Immature natural killer cell (primary cell): ENCODE results near the gene FASN. TPM values are rescaled to one million over a fixed set of nuclear protein-coding genes. Genes with fewer than 3 reads are reported as not detected.
A peak's percentile ranks its signal among the peaks of the same experiment; 100 is the strongest.

Source experiments
- DNase-seq, 3 donors: peaks; one replicate each; pipeline ENCODE4 v3.0.0; 2022; ENCODE audit warnings: mixed read lengths in 1 of 3
- H3K27ac Mint-ChIP-seq, 6 donors: one replicate each; pipeline ENCODE4 v1.8.0; 2020; ENCODE audit warnings: mixed read lengths in 6 of 6, mild to moderate bottlenecking in 5 of 6, inconsistent platforms in 4 of 6, moderate library complexity in 3 of 6
- H3K27me3 Mint-ChIP-seq, 3 donors: one replicate each; pipeline ENCODE4 v1.8.0; 2020 to 2021; ENCODE audit warnings: low read depth in 3 of 3, mild to moderate bottlenecking in 3 of 3, mixed read lengths in 3 of 3, moderate library complexity in 3 of 3, inconsistent platforms in 1 of 3
- H3K36me3 Mint-ChIP-seq, 3 donors: one replicate each; pipeline ENCODE4 v1.8.0; 2020; ENCODE audit warnings: mixed read lengths in 3 of 3, inconsistent platforms in 2 of 3, mild to moderate bottlenecking in 2 of 3
- H3K4me1 Mint-ChIP-seq, 2 donors: one replicate each; pipeline ENCODE4 v1.8.0; 2020; ENCODE audit warnings: inconsistent platforms in 2 of 2, mild to moderate bottlenecking in 2 of 2, mixed read lengths in 2 of 2, moderate library complexity in 1 of 2
- H3K4me3 Mint-ChIP-seq, 5 donors: one replicate each; pipeline ENCODE4 v1.8.0; 2020; ENCODE audit warnings: mild to moderate bottlenecking in 5 of 5, mixed read lengths in 5 of 5, inconsistent platforms in 3 of 5, moderate library complexity in 3 of 5
- H3K9me3 Mint-ChIP-seq, 6 donors: one replicate each; pipeline ENCODE4 v1.8.0; 2020; ENCODE audit warnings: mild to moderate bottlenecking in 6 of 6, mixed read lengths in 6 of 6, inconsistent platforms in 4 of 6, moderate library complexity in 3 of 6
- polyA plus RNA-seq, 3 donors: library from polyadenylated mRNA; unstranded; fragments of 300-500 nt; fragmentation: Illumina TruSeq; gene quantifications; one replicate each; pipeline ENCODE4 v1.2.3, GENCODE V29; 2021

Gene FASN
- polyA plus RNA-seq, 3 donors from 2014 or later, result 0.10 to 2.7 (median 0.23) TPM

DNA sequence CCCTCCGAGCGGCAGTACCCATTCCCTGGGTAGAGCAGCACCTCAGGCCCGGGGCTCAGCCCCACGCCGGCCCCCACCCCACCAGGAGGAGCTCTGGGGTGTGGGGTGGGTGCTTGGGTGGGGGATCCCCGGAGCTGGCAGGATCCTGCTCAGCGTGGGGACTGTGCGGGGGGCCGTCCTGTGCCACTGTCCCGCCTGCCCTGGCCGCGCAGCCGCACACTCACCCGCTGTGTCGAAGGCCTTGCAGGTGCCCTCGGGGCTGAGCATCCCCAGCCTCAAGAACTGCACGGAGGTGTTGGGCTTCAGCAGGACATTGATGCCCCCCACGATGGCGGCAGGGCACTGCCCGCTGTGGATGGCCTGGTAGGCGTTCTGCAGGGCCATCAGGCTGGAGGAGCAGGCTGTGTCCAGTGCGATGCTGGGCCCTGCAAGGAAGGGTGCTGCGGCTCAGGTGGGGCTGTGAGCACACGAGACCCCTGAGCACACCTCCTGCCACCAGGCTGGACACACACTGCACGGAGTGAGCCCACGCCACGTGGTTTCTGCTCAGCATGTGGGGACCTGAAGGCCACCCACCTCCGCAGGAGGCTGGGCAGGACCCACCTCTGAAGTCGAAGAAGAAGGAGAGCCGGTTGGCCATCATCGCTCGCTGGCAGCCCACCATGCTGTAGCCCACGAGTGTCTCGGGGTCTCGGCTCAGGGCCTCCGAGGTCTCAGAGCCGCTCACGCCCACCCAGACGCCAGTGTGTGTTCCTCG lies 4.9 kb downstream of the FASN start:
- H3K4me1 Mint-ChIP-seq, result peaks cover 0 to 4% of the 10 kb centered on the region in 2 donors
- H3K27me3 Mint-ChIP-seq, result peaks cover 0 to 3% (median 0%) of the 10 kb centered on the region in 3 donors
- no peaks in the 10 kb centered on the region for H3K36me3 Mint-ChIP-seq
- no peak overlapping the region for H3K27ac Mint-ChIP-seq
- DNase-seq, result no peak
- no peaks in the 10 kb centered on the region for H3K9me3 Mint-ChIP-seq
- no peak overlapping the region for H3K4me3 Mint-ChIP-seq

DNA sequence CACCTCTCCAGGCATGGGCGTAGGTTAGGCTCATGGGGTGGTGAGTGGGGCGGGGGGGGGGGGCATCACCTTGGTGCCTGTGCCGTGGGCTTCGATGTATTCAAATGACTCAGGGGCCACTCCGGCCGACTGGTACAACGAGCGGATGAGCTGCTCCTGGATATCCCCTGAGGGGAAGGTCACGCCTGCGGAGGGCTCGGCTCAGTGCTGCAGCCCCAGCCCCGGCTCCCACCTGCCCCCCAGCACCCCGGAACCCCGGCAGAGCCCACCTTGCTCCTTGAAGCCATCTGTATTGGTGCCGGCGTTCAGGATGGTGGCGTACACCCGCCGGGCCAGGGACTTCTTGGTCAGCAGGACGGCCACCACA lies 5.4 kb downstream of the FASN start:
- no peaks in the 10 kb centered on the region for H3K9me3 Mint-ChIP-seq
- peaks cover 0 to 3% (median 0%) of the 10 kb centered on the region in 3 donors for H3K27me3 Mint-ChIP-seq
- H3K27ac Mint-ChIP-seq, result no peak overlapping the region
- H3K4me3 Mint-ChIP-seq, result no peak overlapping the region
- peaks cover 0 to 4% of the 10 kb centered on the region in 2 donors for H3K4me1 Mint-ChIP-seq
- DNase-seq, result no peak
- no peaks in the 10 kb centered on the region for H3K36me3 Mint-ChIP-seq

DNA sequence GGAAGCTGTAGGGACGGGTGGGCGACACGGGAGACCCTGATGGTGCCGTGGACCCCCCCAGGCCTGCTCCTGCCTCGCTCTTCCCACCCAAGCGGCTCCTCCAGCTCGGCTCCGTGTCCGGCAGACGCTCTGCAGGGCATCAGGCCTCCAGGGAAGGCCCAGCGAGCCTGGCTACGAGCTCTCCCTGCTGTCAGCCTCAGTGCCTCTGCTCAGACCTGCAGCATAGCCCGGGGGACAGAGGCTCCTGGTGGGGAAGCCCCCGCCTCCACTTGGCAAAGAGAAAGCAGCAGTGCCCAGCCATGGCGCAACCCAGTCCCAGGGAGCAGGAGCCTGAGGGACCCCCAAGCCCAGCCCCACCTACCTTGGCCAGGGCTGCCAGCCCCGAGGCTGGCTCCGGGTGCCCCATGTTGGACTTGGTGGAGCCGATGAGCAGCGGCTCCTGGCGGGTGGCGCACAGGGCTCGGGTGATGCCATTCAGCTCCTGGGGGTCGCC lies 5.9 kb downstream of the FASN start:
- H3K9me3 Mint-ChIP-seq, result no peaks in the 10 kb centered on the region
- H3K4me1 Mint-ChIP-seq, result peaks cover 0 to 4% of the 10 kb centered on the region in 2 donors
- DNase-seq, result no peak
- H3K4me3 Mint-ChIP-seq, result no peak overlapping the region
- H3K27ac Mint-ChIP-seq, result no peak overlapping the region
- H3K27me3 Mint-ChIP-seq, result peaks cover 0 to 3% (median 0%) of the 10 kb centered on the region in 3 donors
- H3K36me3 Mint-ChIP-seq, result no peaks in the 10 kb centered on the region

DNA sequence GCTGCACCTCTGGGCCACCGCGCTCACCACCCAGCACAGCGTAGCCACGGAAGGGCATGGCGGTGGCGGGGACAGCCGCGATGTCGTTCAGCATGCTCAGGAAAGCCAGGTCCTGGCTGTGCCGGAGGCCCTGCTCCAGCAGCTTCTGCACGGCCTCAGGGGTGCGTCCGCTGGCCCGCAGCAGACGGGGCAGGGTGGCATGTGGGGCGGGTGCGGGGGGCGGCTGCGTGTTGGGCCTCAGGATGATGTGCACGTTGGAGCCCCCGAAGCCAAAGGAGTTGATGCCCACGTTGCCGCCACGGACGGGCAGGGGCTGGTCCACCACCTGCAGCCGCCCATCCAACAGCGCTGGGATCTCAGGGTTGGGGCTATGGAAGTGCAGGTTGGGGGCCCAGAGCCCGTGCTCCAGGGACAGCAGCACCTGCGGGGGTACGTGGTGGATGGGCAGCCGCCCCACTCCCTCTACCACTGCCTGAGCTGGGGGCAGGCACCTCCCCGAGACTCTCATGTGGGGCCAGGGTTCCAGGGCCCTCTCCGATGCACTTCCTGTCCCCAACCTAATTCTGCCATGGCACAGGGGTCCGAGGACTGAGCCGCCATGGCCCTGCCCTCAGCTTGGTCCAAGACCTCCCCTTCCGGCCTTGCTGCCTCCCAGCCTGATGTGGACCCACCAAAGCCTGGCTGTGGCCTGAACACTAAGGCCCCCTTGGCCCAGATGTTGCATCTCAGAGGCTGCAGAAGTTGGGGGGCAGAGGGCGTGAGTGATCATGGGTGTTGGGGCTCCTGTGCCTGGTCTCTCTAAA lies 6.6 kb downstream of the FASN start:
- no peaks in the 10 kb centered on the region for H3K9me3 Mint-ChIP-seq
- peaks cover 0 to 2% of the 10 kb centered on the region in 2 donors for H3K4me1 Mint-ChIP-seq
- H3K27ac Mint-ChIP-seq, result no peak overlapping the region
- H3K27me3 Mint-ChIP-seq, result no peaks in the 10 kb centered on the region
- no peaks in the 10 kb centered on the region for H3K36me3 Mint-ChIP-seq
- no peak overlapping the region for H3K4me3 Mint-ChIP-seq
- DNase-seq, result no peak

DNA sequence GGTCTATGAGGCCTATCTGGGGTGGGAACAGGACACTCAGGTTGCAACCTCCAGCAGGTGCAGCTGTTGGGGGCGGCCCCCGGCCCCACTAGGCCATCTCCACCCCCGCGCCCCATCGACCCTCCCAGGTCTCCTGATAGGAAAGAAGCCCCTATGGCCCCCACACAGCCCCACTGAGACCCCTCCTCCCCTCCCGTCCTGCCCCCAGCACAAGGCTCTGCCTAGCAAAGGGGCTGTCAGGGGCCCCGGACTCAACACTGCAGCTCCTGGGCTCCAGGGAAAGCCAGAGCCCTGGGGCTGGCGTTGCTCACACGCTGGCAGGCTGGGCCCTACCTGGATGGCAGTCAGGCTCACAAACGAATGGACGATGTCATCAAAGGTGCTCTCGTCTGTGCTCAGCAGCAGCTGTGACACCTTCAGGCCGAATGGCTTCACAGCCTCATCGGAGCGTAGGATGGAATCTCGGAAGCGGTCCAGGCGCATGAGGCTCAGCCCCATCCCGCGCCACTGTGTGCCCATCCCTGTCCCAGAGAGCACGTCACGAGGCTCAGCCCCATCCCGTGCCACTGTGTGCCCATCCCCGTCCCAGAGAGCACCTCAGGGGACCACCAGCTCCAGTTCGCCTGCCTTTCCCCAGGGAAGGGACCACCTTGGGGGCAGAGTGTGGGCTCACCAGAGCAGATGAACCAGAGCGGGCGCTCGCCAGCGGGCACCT lies 7.3 kb downstream of the FASN start:
- H3K4me1 Mint-ChIP-seq, result no peaks in the 10 kb centered on the region
- no peaks in the 10 kb centered on the region for H3K27me3 Mint-ChIP-seq
- DNase-seq, result no peak
- H3K36me3 Mint-ChIP-seq, result no peaks in the 10 kb centered on the region
- H3K9me3 Mint-ChIP-seq, result no peaks in the 10 kb centered on the region
- no peak overlapping the region for H3K4me3 Mint-ChIP-seq
- H3K27ac Mint-ChIP-seq, result no peak overlapping the region

DNA sequence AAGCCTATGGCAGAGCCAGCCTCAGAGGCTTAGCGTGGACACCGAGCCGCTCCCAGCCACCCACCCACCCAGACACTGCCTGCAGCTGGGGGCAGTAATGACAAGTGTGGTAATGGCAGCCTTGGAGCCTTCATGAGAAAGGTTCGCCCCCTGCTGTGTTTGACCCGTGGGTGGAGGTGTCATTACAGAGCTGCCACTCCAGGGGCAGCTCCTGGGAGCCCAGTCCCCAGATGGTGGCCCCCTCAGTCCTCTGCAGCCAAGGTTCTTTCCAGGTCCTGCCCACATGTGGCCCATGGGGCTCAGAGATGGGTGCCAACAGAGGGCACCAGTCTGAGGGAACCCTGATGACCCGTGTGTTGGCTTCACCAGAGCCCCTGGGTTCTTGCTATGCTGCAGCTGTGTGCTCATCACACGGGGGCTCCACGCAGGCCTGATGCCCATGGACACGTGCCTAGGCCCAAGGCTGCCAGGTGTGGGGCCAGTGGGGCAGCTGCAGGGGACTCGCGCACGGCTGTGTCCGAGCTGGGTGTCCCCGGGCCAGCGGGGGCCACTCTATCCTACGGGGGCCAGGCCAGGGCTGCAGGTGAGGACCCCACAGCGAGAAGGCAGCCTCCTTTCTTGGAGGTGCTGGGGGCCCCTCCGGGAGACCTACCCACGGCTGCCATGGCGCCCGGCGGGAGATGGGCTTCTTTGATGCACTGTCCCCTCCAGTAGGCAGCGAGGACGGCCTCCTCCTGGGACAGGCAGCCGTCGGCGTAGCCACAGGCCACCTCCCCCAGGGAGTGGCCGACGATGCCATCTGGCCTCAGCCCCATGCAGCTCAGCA lies 8.1 kb downstream of the FASN start:
- no peak for DNase-seq
- Mint-ChIP-seq H3K27me3 (no peaks in the 10 kb centered on the region), H3K27ac (no peak overlapping the region)

DNA sequence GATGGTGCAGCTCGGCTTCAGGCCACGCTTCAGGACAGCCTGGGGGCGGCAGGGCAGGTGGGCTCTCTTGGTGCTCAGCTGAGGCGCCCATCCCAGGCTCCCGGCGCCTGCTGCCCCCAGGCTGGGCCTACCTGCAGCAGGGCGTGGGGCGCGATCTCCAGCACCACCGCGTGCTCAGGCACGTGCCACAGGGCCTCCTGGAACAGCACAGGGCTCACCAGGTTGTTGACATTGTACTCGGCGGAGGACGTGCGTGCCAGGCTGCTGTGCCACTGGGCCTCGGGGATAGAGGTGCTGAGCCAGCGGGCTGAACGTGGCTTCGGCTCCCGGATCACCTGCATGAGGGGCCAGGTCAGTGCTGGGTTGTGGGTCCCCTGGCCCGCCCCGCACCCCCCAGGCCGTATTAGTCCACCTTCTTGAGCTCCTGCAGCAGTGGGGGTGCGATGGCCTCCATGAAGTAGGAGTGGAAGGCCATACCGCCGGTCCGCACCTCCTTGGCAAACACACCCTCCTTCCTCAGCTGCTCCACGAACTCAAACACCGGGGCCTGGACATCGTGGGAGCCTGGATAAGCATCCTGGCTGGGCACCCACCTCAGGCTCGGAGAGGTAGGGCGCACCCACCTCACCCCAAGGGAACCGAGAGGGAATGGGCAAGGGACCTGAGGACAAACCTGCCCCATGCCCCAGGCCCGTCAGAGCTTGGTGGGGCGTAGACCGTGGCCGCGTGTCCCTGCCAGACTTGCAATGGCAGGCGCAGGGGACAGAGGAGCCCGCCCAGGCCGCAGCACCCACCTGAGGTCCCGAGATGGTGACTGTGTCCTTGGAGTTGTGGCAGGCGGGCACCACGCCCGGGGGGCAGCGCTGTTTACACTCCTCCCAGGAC lies 9.0 kb downstream of the FASN start:
- Mint-ChIP-seq H3K9me3 (no peaks in the 10 kb centered on the region), H3K27me3 (no peaks in the 10 kb centered on the region), H3K4me3 (no peak overlapping the region), H3K36me3 (no peaks in the 10 kb centered on the region), H3K27ac (peak overlapping the region in 1 of 6 donors; percentile 69), H3K4me1 (no peaks in the 10 kb centered on the region)
- no peak for DNase-seq

More for the DNA sequence above, 8.1 kb downstream of the FASN start:
- Mint-ChIP-seq H3K9me3 (no peaks in the 10 kb centered on the region), H3K4me1 (no peaks in the 10 kb centered on the region), H3K4me3 (no peak overlapping the region), H3K36me3 (no peaks in the 10 kb centered on the region)

DNA sequence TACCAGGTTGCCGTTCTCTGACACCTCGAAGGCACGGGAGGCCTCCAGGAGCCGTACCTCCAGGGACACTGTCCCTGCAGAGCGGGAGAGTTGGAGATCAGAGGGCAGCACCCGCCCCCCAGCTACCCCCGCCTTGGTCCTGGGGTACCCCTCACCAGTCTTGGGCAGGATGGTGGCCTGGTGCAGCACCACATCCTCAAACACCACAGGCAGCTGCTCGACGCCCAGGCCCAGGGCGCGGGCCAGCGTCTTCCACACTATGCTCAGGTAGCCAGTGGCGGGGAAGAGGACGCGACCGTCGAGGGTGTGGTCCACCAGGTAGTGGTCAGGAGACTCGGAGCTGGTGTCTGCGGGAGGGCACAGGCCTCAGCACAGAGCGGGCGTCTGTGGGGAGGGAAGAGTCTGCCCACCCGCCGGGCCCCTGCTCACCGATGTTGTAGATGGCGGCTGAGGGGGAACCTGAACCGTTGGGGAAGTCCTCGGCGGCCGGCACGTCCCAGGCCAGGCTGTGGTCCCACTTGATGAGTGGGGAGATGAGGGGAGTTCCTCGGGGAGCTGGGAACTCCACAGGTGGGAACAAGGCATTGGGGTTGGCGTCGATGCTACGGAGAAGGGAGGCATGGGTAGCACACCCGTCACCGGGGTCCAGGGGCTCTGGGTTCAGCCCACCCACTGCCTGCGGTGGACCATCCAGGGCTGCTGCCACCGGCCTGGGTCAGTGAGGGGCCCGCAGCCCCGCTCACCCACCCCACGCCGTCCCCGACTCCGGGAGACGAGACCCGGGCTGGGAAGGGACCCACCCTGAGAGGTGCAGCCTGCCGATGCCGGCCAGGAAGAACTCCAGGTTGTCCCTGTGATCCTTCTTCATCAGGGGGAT lies 9.8 kb downstream of the FASN start:
- no peaks in the 10 kb centered on the region for H3K9me3 Mint-ChIP-seq
- no peak for DNase-seq
- H3K27me3 Mint-ChIP-seq, result no peaks in the 10 kb centered on the region
- H3K4me1 Mint-ChIP-seq, result no peaks in the 10 kb centered on the region
- no peaks in the 10 kb centered on the region for H3K36me3 Mint-ChIP-seq
- H3K4me3 Mint-ChIP-seq, result no peak overlapping the region
- H3K27ac Mint-ChIP-seq, result no peak overlapping the region

DNA sequence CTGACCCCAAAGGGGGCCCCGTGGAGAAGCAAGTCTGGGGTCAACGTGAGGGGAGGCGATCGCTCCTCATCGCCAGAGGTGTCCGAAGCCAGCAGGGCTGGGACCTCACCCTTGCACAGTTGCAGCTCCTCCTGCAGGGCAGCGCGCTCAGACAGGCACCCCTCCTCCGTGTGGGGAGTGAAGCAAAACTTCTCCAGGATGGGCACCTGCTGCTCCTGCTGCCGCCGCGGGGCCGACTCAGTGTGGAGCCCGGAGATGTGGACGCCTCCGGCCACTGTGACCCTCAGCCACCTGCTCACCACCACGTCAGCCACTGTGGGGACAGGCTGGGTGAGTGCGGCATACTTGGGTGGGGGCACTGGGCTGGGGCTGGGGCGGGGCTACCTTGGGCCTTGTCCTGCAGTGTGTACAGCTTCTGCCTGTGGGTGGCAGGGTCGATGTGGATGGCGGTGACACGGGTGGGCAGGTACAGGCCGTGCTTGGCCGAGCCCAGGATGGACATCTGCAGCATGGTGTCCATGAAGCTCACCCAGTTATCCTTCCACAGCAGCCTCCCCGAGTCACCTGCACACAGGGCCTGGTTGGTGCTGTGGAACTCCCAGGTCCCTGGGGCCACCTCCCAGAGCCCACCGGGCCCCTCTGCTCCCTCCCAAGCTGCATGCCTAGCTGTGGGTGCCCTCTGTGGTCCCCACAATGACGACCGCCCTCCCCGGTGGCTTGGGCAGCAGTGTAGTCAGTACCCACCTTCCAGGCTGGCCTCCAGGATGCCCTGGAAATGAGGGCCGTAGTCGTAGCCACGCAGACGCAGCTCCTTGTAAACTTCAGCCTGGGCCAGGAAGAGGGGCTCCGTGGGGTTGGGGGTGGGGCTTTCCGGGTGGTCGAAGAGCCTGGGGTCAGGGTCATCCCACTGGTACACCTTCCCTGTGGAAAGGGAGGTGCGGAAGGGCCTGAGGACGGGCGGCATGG lies 10.8 kb downstream of the FASN start:
- no peak for DNase-seq

DNA sequence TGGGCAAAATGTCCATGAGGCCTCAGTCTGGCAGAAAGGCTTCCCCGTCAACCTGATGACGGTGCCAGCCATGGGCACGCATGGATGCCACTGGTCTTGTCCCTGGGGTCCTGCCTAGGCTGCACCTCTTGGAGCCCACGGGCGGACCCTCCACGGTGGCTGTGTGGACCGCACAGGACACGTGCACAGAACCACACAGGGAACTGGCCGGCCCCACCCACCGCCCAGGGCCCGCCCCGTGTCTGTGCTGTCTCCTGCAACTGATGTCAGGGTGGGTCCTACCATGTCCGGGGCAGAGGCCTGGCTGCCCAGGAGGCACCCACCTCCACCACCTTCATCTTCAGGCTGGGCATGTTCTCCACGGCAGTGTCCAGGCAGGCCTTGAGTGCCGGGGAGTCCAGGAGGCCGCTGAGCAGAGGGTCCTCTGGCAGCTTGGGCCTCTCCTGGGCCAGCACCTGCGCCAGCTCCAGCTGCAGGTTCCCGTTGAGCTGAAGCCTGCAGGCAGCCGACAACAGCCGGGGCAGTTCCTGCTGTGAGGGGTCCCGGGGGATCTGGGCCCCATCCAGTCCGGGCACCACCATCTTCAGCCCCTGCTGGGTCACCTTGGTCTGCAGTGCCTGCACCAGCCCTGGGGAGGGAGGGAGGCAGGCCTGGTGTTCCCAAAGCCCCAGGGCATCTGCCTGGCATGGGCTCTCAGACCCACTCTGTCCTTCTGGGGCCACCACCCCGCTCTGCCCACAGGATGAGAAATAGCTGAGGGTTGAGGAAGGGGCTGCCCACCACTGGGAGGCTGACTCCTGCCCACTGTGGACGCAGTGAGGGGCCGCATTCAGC lies 11.9 kb downstream of the FASN start:
- H3K9me3 Mint-ChIP-seq, result no peaks in the 10 kb centered on the region
- no peaks in the 10 kb centered on the region for H3K27me3 Mint-ChIP-seq
- no peak overlapping the region for H3K27ac Mint-ChIP-seq
- no peak for DNase-seq
- no peak overlapping the region for H3K4me3 Mint-ChIP-seq
- H3K36me3 Mint-ChIP-seq, result no peaks in the 10 kb centered on the region
- no peaks in the 10 kb centered on the region for H3K4me1 Mint-ChIP-seq

More for the DNA sequence above, 10.8 kb downstream of the FASN start:
- no peaks in the 10 kb centered on the region for H3K36me3 Mint-ChIP-seq
- H3K27me3 Mint-ChIP-seq, result no peaks in the 10 kb centered on the region
- H3K27ac Mint-ChIP-seq, result no peak overlapping the region
- no peaks in the 10 kb centered on the region for H3K9me3 Mint-ChIP-seq
- no peak overlapping the region for H3K4me3 Mint-ChIP-seq
- H3K4me1 Mint-ChIP-seq, result no peaks in the 10 kb centered on the region
